SK-N-SH (cell line): ENCODE results near the gene CCDC144A.

ENCODE experiments used
- EP300 ChIP-seq, 2 experiments: IDR thresholded peaks; 2 replicates each; pipeline versions ENCODE4 v1.4.0 to v1.6.1; 2012; ENCODE audit warnings: borderline replicate concordance in 1 of 2, low read depth in 1 of 2, low read length in 1 of 2
- FOSL2 ChIP-seq: IDR thresholded peaks from 2 replicates; pipeline ENCODE4 v1.4.0; 2012; ENCODE audit warnings: low read depth, mild to moderate bottlenecking, moderate library complexity, borderline replicate concordance
- GABPA ChIP-seq: IDR thresholded peaks from 2 replicates; pipeline ENCODE4 v1.4.0; 2012; ENCODE audit warnings: low read depth, mild to moderate bottlenecking
- NRF1 ChIP-seq: IDR thresholded peaks from 2 replicates; pipeline ENCODE4 v1.6.1; 2012; ENCODE audit warnings: low read depth, mild to moderate bottlenecking, low read length
- POLR2AphosphoS5 ChIP-seq: IDR thresholded peaks from 2 replicates; pipeline ENCODE4 v1.6.1; 2012; ENCODE audit warnings: low read depth, low read length
- RXRA ChIP-seq: IDR thresholded peaks from 2 replicates; pipeline ENCODE4 v1.4.0; 2012; ENCODE audit warnings: low read depth, mild to moderate bottlenecking, borderline replicate concordance
- TAF1 ChIP-seq: IDR thresholded peaks from 2 replicates; pipeline ENCODE4 v1.6.1; 2012; ENCODE audit warnings: low read depth, mild to moderate bottlenecking, low read length, moderate library complexity, borderline replicate concordance
- TCF12 ChIP-seq: IDR thresholded peaks from 2 replicates; pipeline ENCODE4 v1.4.0; 2012
- YY1 ChIP-seq: IDR thresholded peaks from 2 replicates; pipeline ENCODE4 v1.4.0; 2012; ENCODE audit warnings: low read depth, mild to moderate bottlenecking
- ZBTB33 ChIP-seq: IDR thresholded peaks from 2 replicates; pipeline ENCODE4 v1.4.0; 2012; ENCODE audit warnings: low read depth, borderline replicate concordance
- TF ChIP-seq, protein P1 (sequence below): fragments of 200-600 bp; sonication (generic); IDR thresholded peaks from 2 replicates; pipeline ENCODE4 v1.6.1; 2017; ENCODE audit warnings: antibody characterized with exemption, mild to moderate bottlenecking, moderate library complexity
- TF ChIP-seq, protein P2 (sequence below): fragments of 150-350 bp; IDR thresholded peaks from 2 replicates; pipeline ENCODE4 v1.6.1; 2017; ENCODE audit warnings: antibody characterized with exemption, low read length, low read depth, borderline replicate concordance

GRCh38 chr17:16649585-16649984 lies 40.5 kb upstream of the CCDC144A start:
- TF ChIP-seq EP300 (IDR thresholded peaks at IDR 0.05; ENCODE audit: borderline replicate concordance in 1 of 2, low read depth in 1 of 2, low read length in 1 of 2) (no peak), GABPA (no peak), TAF1 (no peak), NRF1 (no peak), POLR2AphosphoS5 (no peak), FOSL2 (no peak), ZBTB33 (no peak), YY1 (no peak), TCF12 (no peak), RXRA (no peak)
- TF ChIP-seq, protein P1, sequence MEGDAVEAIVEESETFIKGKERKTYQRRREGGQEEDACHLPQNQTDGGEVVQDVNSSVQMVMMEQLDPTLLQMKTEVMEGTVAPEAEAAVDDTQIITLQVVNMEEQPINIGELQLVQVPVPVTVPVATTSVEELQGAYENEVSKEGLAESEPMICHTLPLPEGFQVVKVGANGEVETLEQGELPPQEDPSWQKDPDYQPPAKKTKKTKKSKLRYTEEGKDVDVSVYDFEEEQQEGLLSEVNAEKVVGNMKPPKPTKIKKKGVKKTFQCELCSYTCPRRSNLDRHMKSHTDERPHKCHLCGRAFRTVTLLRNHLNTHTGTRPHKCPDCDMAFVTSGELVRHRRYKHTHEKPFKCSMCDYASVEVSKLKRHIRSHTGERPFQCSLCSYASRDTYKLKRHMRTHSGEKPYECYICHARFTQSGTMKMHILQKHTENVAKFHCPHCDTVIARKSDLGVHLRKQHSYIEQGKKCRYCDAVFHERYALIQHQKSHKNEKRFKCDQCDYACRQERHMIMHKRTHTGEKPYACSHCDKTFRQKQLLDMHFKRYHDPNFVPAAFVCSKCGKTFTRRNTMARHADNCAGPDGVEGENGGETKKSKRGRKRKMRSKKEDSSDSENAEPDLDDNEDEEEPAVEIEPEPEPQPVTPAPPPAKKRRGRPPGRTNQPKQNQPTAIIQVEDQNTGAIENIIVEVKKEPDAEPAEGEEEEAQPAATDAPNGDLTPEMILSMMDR = no peak
- TF ChIP-seq, protein P2, sequence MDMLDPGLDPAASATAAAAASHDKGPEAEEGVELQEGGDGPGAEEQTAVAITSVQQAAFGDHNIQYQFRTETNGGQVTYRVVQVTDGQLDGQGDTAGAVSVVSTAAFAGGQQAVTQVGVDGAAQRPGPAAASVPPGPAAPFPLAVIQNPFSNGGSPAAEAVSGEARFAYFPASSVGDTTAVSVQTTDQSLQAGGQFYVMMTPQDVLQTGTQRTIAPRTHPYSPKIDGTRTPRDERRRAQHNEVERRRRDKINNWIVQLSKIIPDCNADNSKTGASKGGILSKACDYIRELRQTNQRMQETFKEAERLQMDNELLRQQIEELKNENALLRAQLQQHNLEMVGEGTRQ = no peak
